NCI-H446 treated with DMSO at 0.1 percent for 48 hours (cell line): ENCODE results near the gene CXorf49B.
"Not testable (repeated sequence)": the region's sequence is repeated elsewhere in the genome, so short reads cannot be mapped to it uniquely, and the experiment has no call there.

Source experiments
- DNase-seq: peaks from one replicate; lab custom pipeline; 2025; lab: John Stamatoyannopoulos, UW

Gene CXorf49B

GRCh38 chrX:71763049-71763448 is at the start of gene CXorf49B:
Gene CXorf49B, plus strand, starts transcription at chrX:71763349. Its CDS starts 75 bp downstream, at chrX:71763424.
- not testable (repeated sequence) for DNase-seq

DNA sequence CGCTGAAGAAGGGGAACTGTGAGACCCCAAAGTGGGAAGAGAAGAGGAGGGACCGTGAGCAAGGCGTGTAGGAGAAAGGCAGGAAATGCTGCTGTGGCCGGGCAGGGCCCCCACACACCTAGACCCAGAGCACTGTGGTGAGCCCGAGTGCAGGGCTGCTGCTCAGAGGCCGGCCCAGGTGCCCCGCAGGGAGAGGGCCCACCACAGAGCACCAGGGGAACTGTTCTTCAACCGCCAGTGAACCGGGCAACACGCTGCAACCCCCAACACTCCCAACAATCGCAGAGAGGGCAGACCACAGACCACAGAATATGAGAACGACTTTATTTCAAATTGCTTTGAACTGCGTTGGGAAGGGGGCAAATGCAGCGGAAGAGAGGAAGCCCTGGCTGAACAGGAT is 49.1 kb upstream of the CXorf49B start:
- not testable (repeated sequence) for DNase-seq

GRCh38 chrX:71715551-71715950 is 47.6 kb upstream of the CXorf49B start:
- DNase-seq = not testable (repeated sequence)

GRCh38 chrX:71716323-71716722 is 46.8 kb upstream of the CXorf49B start:
- DNase-seq = not testable (repeated sequence)

GRCh38 chrX:71718185-71718584 is 45.0 kb upstream of the CXorf49B start, which contains the start of gene CXorf49:
Gene CXorf49, minus strand, starts transcription at chrX:71718285. Its CDS starts 134 bp downstream, at chrX:71718151.
- not testable (repeated sequence) for DNase-seq

GRCh38 chrX:71719195-71719594 is 44.0 kb upstream of the CXorf49B start:
- DNase-seq = not testable (repeated sequence)

DNA sequence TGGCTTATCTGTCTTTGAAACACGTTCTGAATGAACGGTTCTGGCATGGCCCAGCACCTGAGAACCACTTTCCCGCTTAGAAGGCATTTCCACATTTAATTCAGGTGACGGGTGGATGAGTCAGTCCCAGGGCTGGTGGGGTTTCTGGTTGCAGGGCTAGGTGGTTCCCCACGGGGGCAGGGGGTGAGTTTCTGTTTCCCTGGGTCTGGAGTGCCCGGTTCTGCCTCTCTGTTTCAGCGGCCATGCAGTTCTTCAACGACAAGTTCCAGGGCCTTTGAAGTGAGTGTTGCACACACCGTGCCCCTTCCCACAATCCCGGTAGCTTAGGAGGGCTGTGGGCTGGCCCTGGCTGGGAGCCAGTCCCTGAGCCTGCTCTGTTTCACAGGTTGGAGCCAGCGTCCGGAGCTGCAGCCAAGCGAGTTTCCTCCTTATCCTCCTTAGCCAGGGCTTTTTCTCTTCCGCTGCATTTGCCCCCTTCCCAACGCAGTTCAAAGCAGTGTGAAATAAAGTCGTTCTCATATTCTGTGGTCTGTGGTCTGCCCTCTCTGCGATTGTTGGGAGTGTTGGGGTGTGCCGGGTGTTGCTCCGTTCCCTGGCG is 42.8 kb upstream of the CXorf49B start:
- not testable (repeated sequence) for DNase-seq

DNA sequence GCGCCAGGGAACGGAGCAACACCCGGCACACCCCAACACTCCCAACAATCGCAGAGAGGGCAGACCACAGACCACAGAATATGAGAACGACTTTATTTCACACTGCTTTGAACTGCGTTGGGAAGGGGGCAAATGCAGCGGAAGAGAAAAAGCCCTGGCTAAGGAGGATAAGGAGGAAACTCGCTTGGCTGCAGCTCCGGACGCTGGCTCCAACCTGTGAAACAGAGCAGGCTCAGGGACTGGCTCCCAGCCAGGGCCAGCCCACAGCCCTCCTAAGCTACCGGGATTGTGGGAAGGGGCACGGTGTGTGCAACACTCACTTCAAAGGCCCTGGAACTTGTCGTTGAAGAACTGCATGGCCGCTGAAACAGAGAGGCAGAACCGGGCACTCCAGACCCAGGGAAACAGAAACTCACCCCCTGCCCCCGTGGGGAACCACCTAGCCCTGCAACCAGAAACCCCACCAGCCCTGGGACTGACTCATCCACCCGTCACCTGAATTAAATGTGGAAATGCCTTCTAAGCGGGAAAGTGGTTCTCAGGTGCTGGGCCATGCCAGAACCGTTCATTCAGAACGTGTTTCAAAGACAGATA is 2.4 kb upstream of the CXorf49B start:
- DNase-seq = not testable (repeated sequence)

DNA sequence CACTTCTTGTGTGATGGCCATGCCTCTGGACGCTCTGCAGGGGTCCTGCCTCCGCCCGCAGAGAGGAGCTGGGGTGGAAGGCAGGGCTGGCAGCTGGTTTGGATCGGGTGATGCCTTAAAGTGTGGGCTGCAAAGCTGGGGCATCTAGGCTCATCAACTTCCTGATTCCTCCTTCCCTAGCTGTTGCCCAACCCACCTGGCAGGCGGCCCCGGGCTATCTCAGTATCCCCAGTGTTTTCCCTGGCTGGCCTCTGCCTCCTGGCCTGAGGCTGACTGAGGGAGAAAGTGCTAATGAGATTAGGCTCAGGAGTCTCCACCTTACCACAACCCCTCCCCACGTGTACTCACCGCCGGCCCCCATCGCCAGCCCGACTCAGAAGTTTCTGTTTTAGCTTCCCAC is 1.7 kb downstream of the CXorf49B start:
- DNase-seq = not testable (repeated sequence)

GRCh38 chrX:71765613-71766012 is 2.5 kb downstream of the CXorf49B start:
- not testable (repeated sequence) for DNase-seq

- DNase-seq = not testable (repeated sequence)
These were observed 4.0 kb downstream of the CXorf49B start for GRCh38 chrX:71767134-71767533.

DNA sequence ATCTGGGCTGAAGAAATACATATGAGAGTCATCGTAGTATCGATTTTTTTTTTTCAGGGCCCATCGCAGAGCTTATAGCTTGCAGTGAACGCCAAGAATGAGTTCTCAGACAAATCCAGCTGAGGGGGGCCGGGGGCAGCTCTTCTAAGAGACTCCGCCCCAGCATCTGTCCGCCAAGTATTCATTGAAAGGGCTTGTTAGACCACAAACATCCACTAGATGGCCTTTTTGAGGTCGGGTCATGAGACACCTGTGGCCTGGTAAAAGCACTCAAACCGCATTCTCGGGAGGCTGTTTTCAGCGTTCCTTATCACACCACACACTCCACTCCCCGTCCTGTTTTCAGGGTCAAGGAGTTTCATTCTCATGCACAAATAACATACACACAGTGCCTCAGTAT is 15.2 kb downstream of the CXorf49B start:
- not testable (repeated sequence) for DNase-seq

DNA sequence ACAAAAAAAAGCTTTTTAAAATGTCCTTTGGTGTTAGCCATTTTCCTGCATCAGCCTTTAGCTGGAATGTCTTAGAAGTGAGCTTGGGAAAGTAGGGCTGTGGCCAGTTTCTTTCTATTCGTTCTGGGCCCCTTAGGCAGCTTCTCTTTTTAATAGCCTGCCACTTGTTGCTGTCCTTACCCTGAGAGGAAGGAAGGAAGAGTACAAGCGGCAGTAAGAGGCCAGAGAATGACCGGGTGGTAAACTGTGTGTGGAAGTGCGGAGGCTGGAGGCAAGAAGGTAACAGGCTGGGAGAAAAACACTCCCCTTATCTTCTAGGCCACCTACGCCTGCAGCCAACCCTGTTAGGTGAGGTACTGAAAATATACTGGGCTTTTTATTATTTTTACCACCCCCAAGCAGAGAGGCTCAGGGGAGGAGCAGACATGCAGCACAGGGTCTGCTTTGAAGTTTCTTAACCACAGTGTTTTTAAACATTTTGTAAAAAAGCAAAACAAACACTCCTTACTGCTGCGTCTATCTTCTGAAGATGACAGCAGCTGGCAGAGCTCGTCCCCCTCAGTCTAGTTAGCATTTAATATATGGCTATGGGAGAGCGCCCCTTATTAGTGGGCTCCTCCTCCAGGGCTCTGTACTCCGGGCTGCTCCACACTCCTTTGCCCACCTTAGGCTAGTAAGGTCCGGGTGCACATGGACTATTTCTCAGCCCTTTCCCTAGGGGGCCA is 19.2 kb downstream of the CXorf49B start:
- not testable (repeated sequence) for DNase-seq

GRCh38 chrX:71782950-71783299 is 19.8 kb downstream of the CXorf49B start:
- not testable (repeated sequence) for DNase-seq

DNA sequence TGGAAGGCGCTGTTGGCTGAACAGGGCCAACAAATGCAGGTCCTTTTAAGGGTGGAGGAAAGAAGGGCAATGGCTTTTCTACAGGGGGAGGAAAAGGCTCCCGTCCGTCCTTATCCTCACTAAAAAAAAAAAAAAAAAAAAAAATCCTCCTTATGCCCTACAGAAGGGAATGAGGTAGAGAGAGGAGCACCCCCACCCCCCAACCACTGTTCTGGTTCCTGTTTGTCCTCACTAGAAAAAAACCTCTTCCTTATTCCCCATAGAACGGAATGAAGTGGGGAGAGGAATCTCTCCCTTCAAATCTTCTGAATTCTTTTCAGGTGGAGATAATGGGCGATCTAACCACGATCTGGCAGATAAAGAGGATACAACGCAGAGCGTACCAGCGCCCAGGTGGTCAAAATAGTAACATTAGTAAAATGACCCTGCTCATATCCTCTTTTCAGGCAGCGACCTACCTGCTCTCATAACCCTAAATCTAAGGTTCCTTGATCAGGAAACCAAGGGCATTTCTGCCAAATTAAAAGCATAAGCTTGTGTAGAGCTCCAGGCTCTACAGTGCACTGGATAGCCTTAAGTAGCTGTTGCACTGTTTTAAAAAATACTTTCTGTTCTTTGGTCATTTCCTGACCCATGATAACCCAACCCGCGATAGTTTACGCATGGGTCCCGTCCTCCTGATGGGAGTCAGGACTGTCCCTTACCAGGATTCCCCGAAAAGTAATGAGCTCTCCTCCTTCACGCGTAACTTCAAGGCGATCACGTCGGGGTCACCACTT is 20.6 kb downstream of the CXorf49B start:
- DNase-seq = not testable (repeated sequence)

- not testable (repeated sequence) for DNase-seq
These were observed 21.3 kb downstream of the CXorf49B start for GRCh38 chrX:71784348-71784983.

DNA sequence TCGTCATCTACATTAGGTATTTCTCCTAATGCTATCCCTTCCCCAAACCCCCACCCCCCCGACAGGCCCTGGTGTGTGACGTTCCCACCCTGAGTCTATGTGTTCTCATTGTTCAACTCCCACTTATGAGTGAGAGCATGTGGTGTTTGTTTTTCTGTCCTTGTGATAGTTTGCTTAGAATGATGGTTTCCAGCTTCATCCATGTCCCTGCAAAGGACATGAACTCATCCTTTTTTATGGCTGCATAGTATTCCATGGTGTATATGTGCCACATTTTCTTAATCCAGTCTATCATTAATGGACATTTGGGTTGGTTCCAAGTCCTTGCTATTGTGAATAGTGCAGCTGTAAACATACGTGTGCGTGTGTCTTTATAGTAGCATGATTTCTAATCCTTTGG is 43.3 kb downstream of the CXorf49B start:
- DNase-seq = not testable (repeated sequence)

GRCh38 chrX:71809886-71810285 is 46.7 kb downstream of the CXorf49B start:
- DNase-seq = no peak

DNA sequence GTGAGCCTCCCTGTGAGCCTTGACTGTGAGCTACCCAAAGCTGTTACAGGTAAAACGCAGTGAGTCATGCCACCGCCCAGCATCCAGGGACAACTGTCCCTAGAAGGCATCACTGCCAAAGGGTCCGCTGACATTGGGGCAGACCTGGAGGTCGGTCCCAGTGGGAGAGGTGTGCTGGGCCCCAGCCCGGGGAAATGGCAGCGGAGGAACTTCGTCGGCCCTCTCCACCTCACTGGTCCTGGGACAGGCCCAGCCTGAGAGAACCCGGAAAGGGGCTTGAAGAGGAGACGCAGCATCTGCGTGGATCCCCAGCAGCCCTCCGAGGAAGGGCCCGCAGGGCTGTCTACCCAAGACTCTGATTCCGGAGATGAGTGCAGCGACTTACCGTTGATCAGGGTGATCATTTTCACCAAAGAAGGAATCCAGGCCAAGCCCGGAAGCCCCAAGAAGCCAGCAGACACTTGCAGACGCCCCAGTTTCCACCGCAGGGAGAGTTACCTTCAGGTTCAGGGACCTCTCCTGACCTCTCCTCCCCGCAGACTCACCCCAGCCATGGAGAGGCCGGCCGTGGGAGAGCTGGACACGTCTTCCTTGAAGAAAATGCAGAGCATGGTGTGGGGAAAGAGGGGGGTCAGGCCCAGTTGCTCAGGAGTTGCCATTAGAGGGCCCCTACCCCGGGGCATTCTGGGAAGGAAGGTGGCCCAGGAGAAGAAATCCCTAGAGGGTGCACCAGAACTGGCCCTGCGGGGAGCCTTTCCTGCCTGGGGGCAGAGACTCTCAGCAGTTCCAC is 51.2 kb downstream of the CXorf49B start:
- DNase-seq = no peak

DNA sequence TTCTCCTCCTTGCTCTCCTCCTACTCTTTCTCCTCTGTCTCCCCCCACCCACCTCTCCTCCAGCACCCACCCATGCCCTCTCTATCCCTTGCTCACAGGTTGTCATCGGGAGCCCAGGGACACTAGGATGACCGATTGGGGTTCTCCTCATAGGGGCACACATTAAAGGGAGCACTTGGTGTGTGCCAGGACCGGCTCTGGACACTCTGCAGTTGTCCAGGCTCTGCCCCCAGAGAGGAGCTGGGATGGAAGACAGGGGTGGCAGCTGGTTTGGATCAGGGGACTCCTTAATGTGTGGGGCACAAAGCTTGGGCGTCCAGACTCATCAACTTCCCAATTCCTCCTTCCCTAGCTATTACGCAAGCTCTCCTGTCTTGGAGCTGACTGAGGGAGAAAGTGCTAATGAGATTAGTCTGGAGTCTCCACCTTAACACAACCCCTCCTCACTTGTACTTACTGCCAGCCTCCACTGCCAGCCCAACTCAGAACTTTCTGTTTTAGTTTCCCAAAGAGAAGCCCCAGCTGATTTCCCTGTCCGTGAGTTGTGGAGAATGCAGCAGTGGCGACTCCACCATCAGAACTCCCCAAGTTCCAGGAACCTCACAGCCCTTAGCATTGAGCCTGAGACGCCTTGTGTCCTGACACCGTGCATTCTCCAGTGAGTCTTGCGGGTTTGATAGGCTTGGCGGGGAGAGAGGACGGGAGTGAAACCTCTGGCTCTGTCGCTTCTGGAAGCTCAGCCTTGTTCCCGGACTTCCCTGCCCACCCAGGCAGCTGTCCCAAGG is 52.2 kb downstream of the CXorf49B start:
- no peak for DNase-seq
